Astrocyte of the cerebellum (primary cell): ENCODE data around the gene SMPD3.
"Not testable (repeated sequence)": the region's sequence is repeated elsewhere in the genome, so short reads cannot be mapped to it uniquely, and the experiment has no call there.

ENCODE experiments used
- DNase-seq: peaks from one replicate; pipeline ENCODE4 v3.0.0-alpha.2; 2011; ENCODE audit warnings: low read depth
- H3K4me3 ChIP-seq: 2 replicates; pipeline ENCODE4 v1.5.1; 2011; ENCODE audit warnings: mild to moderate bottlenecking, low read depth, low read length, moderate library complexity
- in situ Hi-C: cut with HindIII; loops from 2 replicates; pipeline ENCODE4 v1.10.0; 2017; ENCODE audit warnings: low sequenced_read_pairs
- TF ChIP-seq, protein P1 (sequence below): IDR thresholded peaks from 2 replicates; pipeline ENCODE4 v1.5.1; 2012; ENCODE audit warnings: low read length, low read depth, moderate library complexity, mild to moderate bottlenecking; ENCODE audit errors: missing control alignments

SMPD3 gene

DNA sequence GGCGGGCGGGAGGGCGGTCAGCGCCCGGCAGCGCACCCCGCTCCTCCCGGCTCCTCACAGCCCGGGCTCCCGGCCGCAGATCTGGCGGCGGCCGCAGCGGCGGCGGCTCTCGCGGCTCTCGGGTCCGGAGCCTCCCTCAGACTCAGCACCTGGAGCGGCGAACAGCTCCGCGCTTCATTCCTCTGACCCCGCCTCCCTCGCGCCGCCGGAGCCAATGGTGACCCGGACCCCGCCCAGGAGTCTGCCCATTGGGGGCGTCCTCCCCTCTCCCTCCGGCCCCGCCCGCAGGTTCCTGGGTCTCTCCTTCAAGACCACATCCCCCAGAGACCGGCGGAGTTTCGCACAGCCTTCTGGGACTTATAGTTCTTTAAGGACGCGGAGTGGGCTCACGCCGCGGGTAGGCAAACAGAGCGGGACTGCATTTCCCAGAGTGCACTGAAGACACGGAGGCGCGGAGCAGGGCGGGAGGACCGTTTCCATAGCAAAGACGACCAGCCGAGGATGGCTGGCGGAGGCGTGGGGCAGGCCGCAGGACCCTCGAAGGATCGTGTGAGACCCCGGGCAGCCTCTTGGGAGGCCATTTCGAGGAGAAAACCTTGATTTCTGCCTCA, at the start of gene SMPD3:
Gene SMPD3, minus strand, starts transcription at position 149 of the 611 bp plus-strand sequence. CDS start 76,327 bp downstream, outside the sequence.
- H3K4me3 ChIP-seq, result peak within 1 kb of the TSS; percentile 44
- TF ChIP-seq, protein P1, sequence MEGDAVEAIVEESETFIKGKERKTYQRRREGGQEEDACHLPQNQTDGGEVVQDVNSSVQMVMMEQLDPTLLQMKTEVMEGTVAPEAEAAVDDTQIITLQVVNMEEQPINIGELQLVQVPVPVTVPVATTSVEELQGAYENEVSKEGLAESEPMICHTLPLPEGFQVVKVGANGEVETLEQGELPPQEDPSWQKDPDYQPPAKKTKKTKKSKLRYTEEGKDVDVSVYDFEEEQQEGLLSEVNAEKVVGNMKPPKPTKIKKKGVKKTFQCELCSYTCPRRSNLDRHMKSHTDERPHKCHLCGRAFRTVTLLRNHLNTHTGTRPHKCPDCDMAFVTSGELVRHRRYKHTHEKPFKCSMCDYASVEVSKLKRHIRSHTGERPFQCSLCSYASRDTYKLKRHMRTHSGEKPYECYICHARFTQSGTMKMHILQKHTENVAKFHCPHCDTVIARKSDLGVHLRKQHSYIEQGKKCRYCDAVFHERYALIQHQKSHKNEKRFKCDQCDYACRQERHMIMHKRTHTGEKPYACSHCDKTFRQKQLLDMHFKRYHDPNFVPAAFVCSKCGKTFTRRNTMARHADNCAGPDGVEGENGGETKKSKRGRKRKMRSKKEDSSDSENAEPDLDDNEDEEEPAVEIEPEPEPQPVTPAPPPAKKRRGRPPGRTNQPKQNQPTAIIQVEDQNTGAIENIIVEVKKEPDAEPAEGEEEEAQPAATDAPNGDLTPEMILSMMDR, result no peak
- in situ Hi-C loops, result no loop called here
- DNase-seq, result peak; percentile 99

DNA sequence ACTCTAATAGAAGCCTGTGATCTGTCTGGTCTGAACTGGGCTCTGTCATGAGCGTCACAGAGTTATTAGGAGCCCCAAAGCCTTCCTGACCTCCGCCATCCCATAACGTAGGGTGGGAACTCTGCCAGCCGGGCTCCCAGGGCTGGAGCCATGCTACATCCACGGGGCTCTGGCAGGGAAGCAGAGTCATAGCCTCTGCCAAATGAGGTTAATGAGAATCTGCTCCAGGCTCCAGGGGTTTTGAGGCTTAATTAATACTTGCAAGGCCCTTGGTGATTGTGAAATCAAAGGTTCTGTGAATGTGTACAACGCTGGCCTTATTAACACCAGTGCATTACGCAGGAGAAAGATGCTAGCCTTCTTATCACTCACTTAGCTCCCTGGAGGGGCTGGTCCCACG, 48.4 kb upstream of the SMPD3 start:
- in situ Hi-C loops, result no loop called here
- H3K4me3 ChIP-seq, result no peak overlapping the region
- TF ChIP-seq, protein P1, result no peak
- no peak for DNase-seq

DNA sequence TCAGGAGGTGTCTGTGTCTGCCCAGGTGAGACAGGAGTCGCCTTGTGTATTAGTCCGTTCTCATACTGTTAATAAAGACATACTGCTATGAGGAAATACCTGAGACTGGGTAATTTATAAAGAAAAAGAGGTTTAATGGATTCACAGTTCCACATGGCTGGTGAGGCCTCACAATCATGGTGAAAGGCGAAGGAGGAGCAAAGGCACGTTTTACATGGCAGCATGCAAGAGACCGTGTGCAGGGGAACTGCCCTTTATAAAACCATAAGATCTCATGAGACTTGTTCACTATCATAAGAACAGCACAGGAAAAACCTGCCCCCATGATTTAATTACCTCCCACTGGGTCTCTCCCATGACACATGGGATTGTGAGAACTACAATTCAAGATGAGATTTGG, 46.0 kb upstream of the SMPD3 start:
- H3K4me3 ChIP-seq, in situ Hi-C loops: not testable (repeated sequence)

DNA sequence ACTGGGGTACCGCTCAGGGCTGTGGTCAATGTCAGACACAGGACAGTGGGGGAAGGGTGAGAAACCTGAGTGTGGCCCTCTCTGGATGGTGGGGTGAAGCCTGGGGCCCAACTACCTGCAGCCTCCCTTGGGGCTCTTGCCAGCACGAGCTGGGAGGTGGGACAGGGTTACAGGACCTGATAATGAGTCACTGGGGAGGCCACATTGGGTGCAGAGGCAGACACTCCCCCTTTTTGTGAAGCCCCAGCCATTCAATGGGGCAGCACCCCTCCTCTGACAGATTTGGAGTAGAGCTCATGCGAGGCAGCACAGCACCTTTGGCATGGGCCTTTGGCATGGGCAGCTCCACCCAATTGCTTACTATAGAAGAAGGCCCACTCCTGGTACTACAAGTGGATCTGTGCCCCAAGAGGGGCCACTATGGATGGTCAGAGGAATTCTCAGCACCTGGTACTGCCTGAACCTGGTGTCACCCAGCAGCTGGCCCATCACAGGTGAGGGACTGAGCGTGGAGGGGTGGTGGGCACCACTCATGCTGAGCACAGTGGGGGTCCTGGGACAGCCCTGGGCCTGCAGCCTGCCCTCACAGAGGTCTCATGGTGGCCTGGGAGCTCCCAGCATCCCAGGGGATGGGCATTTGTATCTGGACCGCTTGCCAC, 45.2 kb upstream of the SMPD3 start:
- TF ChIP-seq, protein P1, result no peak
- DNase-seq, result no peak
- no peak overlapping the region for H3K4me3 ChIP-seq
- in situ Hi-C loops, result no loop called here

More for the DNA sequence above, 46.0 kb upstream of the SMPD3 start:
- not testable (repeated sequence) for DNase-seq

DNA sequence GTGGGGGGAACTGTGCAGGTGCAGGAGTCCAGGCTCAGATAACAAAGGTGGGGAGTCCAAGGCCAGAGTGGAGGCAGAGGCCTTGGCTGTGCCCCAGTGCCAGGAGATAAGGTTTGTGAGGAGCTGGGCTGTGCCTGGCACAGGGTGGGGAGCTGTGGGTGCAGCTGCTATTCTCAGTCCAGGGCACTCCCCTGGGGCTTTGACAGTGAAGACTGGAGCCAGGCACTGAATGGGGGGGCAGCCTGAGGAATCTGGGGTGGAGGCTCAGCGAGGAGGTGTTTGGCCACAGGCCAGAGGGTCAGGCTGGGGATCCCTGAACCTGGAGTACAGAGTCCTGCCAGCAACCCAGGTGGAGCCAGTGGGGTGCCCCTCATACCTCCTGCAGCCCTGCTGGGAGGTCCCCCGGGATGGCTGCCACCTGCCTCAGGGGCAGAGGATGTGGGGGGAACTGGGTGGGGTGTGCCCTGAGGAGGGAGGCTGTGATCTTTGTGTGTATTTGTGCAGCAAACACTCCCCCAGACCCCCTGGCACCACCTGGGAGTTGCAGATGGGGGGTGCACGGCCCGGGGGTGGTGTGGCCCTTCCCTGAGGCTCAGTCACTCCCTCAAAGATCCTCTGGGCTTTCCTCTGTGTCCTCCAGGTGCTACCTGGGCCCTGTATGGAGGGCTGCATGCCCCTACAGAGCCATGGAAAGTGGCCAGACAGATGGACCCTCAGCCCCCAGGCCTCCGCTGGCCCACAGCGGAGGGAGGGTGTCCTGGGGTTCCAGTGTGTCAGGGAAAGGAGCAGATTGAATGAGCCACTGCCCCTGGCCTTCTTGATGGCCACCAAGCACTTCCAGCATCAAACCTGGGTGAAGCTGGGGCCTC, 44.5 kb upstream of the SMPD3 start:
- DNase-seq, result no peak
- no peak overlapping the region for H3K4me3 ChIP-seq
- in situ Hi-C loops, result no loop called here
- TF ChIP-seq, protein P1, result no peak

DNA sequence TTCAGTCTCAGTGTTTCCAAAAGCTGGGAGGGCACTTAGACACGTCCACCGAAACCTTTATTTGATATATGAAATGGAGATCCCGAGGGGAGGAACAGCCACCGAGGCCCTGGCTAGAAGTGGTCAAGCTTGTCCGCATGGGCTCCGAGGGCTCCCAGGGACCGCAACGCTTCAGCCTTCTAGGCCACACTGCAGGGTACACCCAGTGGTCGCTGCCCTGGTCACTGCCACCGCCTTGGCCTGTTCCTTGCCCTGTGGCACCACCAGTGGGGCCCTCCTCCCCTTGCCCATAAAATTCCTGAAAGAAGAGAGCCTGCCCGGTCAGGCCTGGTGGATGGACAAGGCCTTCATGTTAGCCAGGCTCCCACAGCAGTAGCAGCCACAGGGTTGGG, 43.8 kb upstream of the SMPD3 start:
- in situ Hi-C loops, result no loop called here

More for the DNA sequence above, 43.8 kb upstream of the SMPD3 start:
- H3K4me3 ChIP-seq, result no peak overlapping the region
- no peak for DNase-seq
- TF ChIP-seq, protein P1, result no peak
